Nephron progenitor cell (in vitro differentiated cells): ENCODE results near the gene FAM169A.
"Not testable (repeated sequence)": the region's sequence is repeated elsewhere in the genome, so short reads cannot be mapped to it uniquely, and the experiment has no call there.

Experiments used
- DNase-seq: peaks from one replicate; pipeline ENCODE4 v3.0.0; 2021
- H3K27ac Mint-ChIP-seq: 2 replicates; pipeline ENCODE4 v1.8.0; 2021; ENCODE audit warnings: mild to moderate bottlenecking, moderate library complexity, mixed read lengths
- H3K27me3 Mint-ChIP-seq: 2 replicates; pipeline ENCODE4 v1.8.0; 2021; ENCODE audit warnings: mild to moderate bottlenecking, low read depth, mixed read lengths; ENCODE audit not compliant: poor library complexity
- H3K36me3 Mint-ChIP-seq: 2 replicates; pipeline ENCODE4 v1.8.0; 2021; ENCODE audit warnings: low read depth, mixed read lengths
- H3K4me1 Mint-ChIP-seq: 2 replicates; pipeline ENCODE4 v1.8.0; 2021; ENCODE audit warnings: mixed read lengths
- H3K4me3 Mint-ChIP-seq: 2 replicates; pipeline ENCODE4 v1.8.0; 2021; ENCODE audit warnings: mild to moderate bottlenecking, moderate library complexity, mixed read lengths
- H3K9me3 Mint-ChIP-seq: 2 replicates; pipeline ENCODE4 v1.8.0; 2021; ENCODE audit warnings: mild to moderate bottlenecking, moderate library complexity, mixed read lengths
- TF ChIP-seq, protein P1 (sequence below): fragments of 200-600 bp; sonication (generic); IDR thresholded peaks from 2 replicates; pipeline ENCODE4 v1.5.0; 2021; ENCODE audit warnings: antibody characterized with exemption

The FAM169A gene, protein sequence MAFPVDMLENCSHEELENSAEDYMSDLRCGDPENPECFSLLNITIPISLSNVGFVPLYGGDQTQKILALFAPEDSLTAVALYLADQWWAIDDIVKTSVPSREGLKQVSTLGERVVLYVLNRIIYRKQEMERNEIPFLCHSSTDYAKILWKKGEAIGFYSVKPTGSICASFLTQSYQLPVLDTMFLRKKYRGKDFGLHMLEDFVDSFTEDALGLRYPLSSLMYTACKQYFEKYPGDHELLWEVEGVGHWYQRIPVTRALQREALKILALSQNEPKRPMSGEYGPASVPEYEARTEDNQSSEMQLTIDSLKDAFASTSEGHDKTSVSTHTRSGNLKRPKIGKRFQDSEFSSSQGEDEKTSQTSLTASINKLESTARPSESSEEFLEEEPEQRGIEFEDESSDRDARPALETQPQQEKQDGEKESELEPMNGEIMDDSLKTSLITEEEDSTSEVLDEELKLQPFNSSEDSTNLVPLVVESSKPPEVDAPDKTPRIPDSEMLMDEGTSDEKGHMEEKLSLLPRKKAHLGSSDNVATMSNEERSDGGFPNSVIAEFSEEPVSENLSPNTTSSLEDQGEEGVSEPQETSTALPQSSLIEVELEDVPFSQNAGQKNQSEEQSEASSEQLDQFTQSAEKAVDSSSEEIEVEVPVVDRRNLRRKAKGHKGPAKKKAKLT

DNA sequence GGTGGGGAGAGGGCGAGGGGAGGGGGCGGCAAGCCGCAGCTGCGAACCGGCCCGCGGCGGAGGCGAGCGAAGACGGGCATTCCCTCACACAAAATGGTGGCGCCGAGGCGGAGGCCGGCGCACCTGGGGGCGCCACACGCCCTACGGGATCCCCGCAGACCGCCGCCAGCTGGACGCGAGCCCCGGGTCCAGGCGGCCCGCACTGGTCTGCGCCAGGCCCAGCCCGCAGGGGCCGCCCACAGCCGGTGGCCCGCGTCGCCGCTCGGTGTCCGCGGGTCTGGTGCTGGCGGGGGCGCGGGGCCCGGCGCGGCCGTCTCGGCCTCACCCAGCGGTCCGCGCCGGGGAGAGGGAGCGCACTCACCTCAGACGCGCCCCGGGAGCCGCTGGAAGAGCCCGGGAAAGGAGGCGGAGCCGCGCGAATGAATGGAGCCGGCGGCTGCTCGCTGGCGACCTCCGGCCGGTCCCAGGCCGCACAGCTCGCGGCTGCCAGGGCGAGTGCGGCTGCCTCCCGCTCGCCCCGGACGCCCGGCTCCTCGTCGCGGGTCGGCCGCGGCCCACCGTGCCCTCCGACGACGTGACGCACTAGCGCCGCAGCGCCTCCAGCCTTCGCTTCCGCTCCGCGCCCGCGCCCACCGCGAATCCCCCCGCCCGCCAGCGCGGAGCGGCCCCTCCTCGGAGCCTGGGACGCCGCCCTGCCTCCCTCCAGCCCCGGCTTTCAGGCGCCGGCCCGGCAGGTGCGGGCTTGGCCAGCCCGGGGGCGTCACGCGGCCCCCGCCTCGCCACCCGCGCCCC is at the start of gene FAM169A:
FAM169A (minus strand) TSS at position 584 of the 792 bp plus-strand sequence. CDS start 24,711 bp downstream, outside the sequence.
- Mint-ChIP-seq H3K4me1 (peaks cover 45% of the 10 kb centered on the region), H3K36me3 (peaks cover 5% of the 10 kb centered on the region), H3K27ac (peak within 1 kb of the TSS; percentile 98), H3K9me3 (no peaks in the 10 kb centered on the region), H3K4me3 (peak within 1 kb of the TSS; percentile 98), H3K27me3 (peaks cover 6% of the 10 kb centered on the region)
- TF ChIP-seq, protein P1, sequence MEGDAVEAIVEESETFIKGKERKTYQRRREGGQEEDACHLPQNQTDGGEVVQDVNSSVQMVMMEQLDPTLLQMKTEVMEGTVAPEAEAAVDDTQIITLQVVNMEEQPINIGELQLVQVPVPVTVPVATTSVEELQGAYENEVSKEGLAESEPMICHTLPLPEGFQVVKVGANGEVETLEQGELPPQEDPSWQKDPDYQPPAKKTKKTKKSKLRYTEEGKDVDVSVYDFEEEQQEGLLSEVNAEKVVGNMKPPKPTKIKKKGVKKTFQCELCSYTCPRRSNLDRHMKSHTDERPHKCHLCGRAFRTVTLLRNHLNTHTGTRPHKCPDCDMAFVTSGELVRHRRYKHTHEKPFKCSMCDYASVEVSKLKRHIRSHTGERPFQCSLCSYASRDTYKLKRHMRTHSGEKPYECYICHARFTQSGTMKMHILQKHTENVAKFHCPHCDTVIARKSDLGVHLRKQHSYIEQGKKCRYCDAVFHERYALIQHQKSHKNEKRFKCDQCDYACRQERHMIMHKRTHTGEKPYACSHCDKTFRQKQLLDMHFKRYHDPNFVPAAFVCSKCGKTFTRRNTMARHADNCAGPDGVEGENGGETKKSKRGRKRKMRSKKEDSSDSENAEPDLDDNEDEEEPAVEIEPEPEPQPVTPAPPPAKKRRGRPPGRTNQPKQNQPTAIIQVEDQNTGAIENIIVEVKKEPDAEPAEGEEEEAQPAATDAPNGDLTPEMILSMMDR, result no peak
- peak; percentile 73 for DNase-seq

DNA sequence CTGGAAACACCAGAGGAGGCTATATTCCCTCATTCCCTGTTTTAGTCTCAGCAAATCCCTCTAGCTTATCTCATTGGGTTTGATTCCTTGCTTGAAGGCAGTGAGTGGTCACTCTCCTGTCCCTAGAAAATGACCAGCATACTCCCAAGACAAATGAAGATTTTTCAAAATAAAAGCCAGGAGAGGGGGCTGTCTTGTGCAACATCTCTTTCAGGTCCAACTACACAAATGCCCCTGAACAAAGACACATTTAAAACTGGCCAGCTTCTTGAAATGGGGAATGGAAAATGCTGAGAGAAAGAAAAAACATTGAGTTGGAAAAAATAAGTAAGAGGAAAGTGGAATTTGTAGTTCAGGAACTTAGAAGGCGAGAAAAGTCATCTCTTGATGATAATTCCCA is 49.3 kb upstream of the FAM169A start:
- TF ChIP-seq, protein P1, result no peak
- Mint-ChIP-seq H3K36me3 (peaks cover under 1% of the 10 kb centered on the region), H3K27ac (no peak overlapping the region), H3K9me3 (peaks cover 27% of the 10 kb centered on the region), H3K4me1 (peaks cover 16% of the 10 kb centered on the region), H3K4me3 (no peak overlapping the region), H3K27me3 (peaks cover 7% of the 10 kb centered on the region)
- no peak for DNase-seq

DNA sequence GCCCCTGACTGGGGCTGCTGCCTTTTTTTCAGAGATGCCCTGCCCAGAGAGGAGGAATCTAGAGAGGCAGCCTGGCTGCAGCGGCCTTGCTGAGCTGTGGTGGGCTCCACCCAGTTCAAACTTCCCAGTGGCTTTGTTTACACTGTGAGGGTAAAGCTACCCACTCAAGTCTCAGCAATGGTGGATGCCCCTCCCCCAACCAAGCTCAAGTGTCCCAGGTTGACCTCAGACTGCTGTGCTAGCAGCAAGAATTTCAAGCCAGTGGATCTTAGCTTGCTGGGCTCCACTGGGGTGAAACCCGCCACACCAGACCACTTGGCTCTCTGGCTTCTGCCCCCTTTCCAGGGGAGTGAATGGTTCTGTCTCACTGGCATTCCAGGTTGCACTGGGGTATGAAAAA is 45.2 kb upstream of the FAM169A start:
- H3K36me3 Mint-ChIP-seq, DNase-seq, H3K27me3 Mint-ChIP-seq, H3K27ac Mint-ChIP-seq, H3K4me3 Mint-ChIP-seq: not testable (repeated sequence)
- peaks cover 11% of the 10 kb centered on the region for H3K4me1 Mint-ChIP-seq
- peaks cover 42% of the 10 kb centered on the region for H3K9me3 Mint-ChIP-seq

DNA sequence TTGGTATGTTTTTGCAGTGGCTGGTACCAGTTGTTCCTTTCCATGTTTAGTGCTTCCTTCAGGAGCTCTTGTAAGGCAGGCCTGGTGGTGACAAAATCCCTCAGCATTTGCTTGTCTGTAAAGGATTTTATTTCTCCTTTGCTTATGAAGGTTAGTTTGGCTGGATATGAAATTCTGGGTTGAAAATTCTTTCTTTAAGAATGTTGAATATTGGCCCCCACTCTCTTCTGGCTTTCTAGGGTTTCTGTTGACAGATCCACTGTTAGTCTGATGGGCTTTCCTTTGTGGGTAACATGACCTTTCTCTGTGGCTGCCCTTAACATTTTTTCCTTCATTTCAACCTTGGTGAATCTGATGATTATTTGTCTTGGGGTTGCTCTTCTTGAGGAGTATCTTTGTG is 43.7 kb upstream of the FAM169A start:
- not testable (repeated sequence) for H3K27me3 Mint-ChIP-seq, H3K4me1 Mint-ChIP-seq, H3K4me3 Mint-ChIP-seq, DNase-seq, H3K36me3 Mint-ChIP-seq, H3K27ac Mint-ChIP-seq
- peaks cover 42% of the 10 kb centered on the region for H3K9me3 Mint-ChIP-seq

DNA sequence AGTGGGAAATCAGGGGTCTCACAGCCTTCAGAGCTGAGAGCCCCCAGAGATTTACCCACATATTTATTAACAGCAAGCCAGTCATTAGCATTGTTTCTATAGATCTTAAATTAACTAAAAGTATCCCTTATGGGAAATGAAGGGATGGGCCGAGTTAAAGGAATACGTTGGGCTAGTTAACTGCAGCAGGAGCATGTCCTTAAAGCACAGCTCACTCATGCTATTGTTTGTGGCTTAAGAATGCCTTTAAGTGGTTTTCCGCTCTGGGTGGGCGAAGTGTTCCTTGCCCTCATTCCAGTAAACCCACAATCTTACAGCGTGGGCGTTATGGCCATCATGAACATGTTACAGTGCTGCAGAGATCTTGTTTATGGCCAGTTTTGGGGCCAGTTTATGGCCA is 42.0 kb upstream of the FAM169A start:
- H3K4me3 Mint-ChIP-seq, DNase-seq, H3K4me1 Mint-ChIP-seq, H3K27ac Mint-ChIP-seq, H3K36me3 Mint-ChIP-seq, H3K27me3 Mint-ChIP-seq: not testable (repeated sequence)
- peaks cover 42% of the 10 kb centered on the region for H3K9me3 Mint-ChIP-seq

DNA sequence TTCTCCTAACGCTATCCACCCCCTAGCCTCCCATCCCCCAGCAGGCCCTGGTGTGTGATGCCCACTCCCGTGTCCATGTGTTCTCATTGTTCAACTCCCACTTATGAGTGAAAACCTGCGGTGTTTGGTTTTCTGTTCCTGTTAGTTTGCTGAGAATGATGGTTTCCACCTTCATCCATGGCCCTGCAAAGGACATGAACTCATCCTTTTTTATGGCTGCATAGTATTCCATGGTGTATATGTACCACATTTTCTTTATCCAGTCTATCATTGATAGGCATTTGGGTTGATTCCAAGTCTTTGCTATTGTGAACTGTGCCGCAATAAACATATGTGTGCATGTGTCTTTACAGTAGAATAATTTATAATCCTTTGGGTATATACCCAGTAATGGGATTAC is 38.5 kb upstream of the FAM169A start:
- H3K36me3 Mint-ChIP-seq, H3K4me1 Mint-ChIP-seq, H3K27me3 Mint-ChIP-seq, H3K4me3 Mint-ChIP-seq, H3K27ac Mint-ChIP-seq, DNase-seq: not testable (repeated sequence)
- H3K9me3 Mint-ChIP-seq, result peaks cover 22% of the 10 kb centered on the region

DNA sequence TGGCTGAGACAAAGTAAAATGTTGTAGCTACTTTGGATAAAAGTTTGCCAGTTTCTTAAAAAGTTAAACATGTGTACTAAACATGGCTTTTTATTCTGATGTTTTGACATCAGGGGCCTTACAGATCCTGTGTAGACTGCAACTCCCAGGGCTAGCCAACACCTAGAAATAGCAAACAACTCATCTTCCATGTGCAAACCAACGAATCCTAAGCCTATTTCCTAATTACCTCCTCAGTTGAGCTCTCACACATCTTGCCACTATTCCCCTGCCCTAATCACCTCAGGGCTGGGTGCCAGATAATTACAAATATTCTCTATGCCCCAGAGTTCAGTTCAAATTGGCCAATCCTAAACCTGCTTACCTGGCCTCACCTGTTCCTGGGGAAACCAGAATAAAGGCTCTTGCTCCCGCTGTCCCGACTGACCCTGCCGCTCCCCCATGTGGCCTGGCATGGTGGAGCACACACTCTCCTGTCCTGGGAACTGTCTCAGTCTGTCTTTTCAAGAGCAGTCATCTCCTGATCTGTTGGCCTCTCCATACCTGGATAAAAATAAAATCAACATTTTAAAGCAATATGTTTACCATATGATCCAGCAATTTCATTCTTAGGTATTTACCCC is 37.1 kb upstream of the FAM169A start:
- no peak overlapping the region for H3K4me3 Mint-ChIP-seq
- no peaks in the 10 kb centered on the region for H3K27me3 Mint-ChIP-seq
- TF ChIP-seq, protein P1, result peak; percentile 47
- H3K9me3 Mint-ChIP-seq, result peaks cover 8% of the 10 kb centered on the region
- no peak overlapping the region for H3K27ac Mint-ChIP-seq
- H3K4me1 Mint-ChIP-seq, result no peaks in the 10 kb centered on the region
- DNase-seq, result peak; percentile 42
- no peaks in the 10 kb centered on the region for H3K36me3 Mint-ChIP-seq
